ENCODE data around the gene IL1RL2. TPM values are rescaled to one million over a fixed set of nuclear protein-coding genes. Genes with fewer than 3 reads are reported as not detected.

Gene IL1RL2
- total RNA-seq, 2 donors from 2014 or later: 1.4 to 3.8 TPM

GRCh38 chr2:102179788-102180686 lies 6.8 kb upstream of the IL1RL2 start:
- DNase-seq (ENCODE audit: low spot score): no peak
- H3K27me3 ChIP-seq (replicated peaks; ENCODE audit: insufficient read depth): no peaks in the 10 kb centered on the region
- 96% methylated on average over 2 of the region's 2 CpGs for WGBS
- peaks cover 0 to 10% of the 10 kb centered on the region in 2 donors for H3K36me3 ChIP-seq
- H3K4me1 ChIP-seq (replicated peaks): no peaks in the 10 kb centered on the region
- no peaks in the 10 kb centered on the region for H3K9me3 ChIP-seq
- no peak overlapping the region for H3K27ac ChIP-seq
- H3K4me3 ChIP-seq: no peak overlapping the region
- intact Hi-C loops (cut with DNase I): loop anchor here (10.0 kb wide), 2 partner anchors 65 to 295 kb away; no protein-coding TSS in a partner anchor
- no peak for TF ChIP-seq POLR2A (IDR thresholded peaks at IDR 0.05)
- no peak for TF ChIP-seq CTCF (IDR thresholded peaks at IDR 0.05)

- intact Hi-C loops (cut with DNase I): loop anchor here (10.0 kb wide), 1 partner anchor 64 kb away; no protein-coding TSS in a partner anchor
- TF ChIP-seq POLR2A (IDR thresholded peaks at IDR 0.05) (no peak), CTCF (IDR thresholded peaks at IDR 0.05) (no peak), POLR2AphosphoS5 (IDR thresholded peaks at IDR 0.05) (no peak)
- 39% methylated on average over 1 of the region's 1 CpG for WGBS
These were observed 6.2 kb upstream of the IL1RL2 start for GRCh38 chr2:102180687-102180999.

GRCh38 chr2:102181376-102181775 lies 5.4 kb upstream of the IL1RL2 start:
- H3K9me3 ChIP-seq: no peaks in the 10 kb centered on the region
- H3K36me3 ChIP-seq: peaks cover 0 to 3% of the 10 kb centered on the region in 2 donors
- WGBS: 93% methylated on average over 5 of the region's 5 CpGs
- H3K27ac ChIP-seq: no peak overlapping the region
- no peak for DNase-seq (ENCODE audit: low spot score)
- H3K27me3 ChIP-seq (replicated peaks; ENCODE audit: insufficient read depth): no peaks in the 10 kb centered on the region
- intact Hi-C loops (cut with DNase I): loop anchor here (10.0 kb wide), 1 partner anchor 63 kb away; no protein-coding TSS in a partner anchor
- TF ChIP-seq POLR2A (IDR thresholded peaks at IDR 0.05): no peak
- no peak for TF ChIP-seq POLR2AphosphoS5 (IDR thresholded peaks at IDR 0.05)
- no peak for TF ChIP-seq CTCF (IDR thresholded peaks at IDR 0.05)
- H3K4me3 ChIP-seq: no peak overlapping the region
- H3K4me1 ChIP-seq (replicated peaks): no peaks in the 10 kb centered on the region

More at GRCh38 chr2:102180687-102180999, 6.2 kb upstream of the IL1RL2 start:
- no peaks in the 10 kb centered on the region for H3K4me1 ChIP-seq (replicated peaks)
- DNase-seq (ENCODE audit: low spot score): no peak
- peaks cover 0 to 10% of the 10 kb centered on the region in 2 donors for H3K36me3 ChIP-seq
- no peaks in the 10 kb centered on the region for H3K9me3 ChIP-seq
- no peak overlapping the region for H3K27ac ChIP-seq
- H3K27me3 ChIP-seq (replicated peaks; ENCODE audit: insufficient read depth): no peaks in the 10 kb centered on the region
- no peak overlapping the region for H3K4me3 ChIP-seq

- TF ChIP-seq POLR2AphosphoS5 (IDR thresholded peaks at IDR 0.05) (no peak), POLR2A (IDR thresholded peaks at IDR 0.05) (no peak), CTCF (IDR thresholded peaks at IDR 0.05) (no peak)
- H3K4me3 ChIP-seq: no peak overlapping the region
- no peaks in the 10 kb centered on the region for H3K9me3 ChIP-seq
- no peaks in the 10 kb centered on the region for H3K36me3 ChIP-seq
- no peaks in the 10 kb centered on the region for H3K27me3 ChIP-seq (replicated peaks; ENCODE audit: insufficient read depth)
- 68% methylated on average over 7 of the region's 7 CpGs for WGBS
- DNase-seq (ENCODE audit: low spot score): no peak
- H3K27ac ChIP-seq: no peak overlapping the region
- H3K4me1 ChIP-seq (replicated peaks): peaks cover 4% of the 10 kb centered on the region
- intact Hi-C loops (cut with DNase I): loop anchor here (10.0 kb wide), 1 partner anchor 63 kb away; no protein-coding TSS in a partner anchor
These were observed 4.7 kb upstream of the IL1RL2 start for GRCh38 chr2:102181919-102182635.
